Activated CD4-positive, alpha-beta T cell treated with anti-CD3 and anti-CD28 coated beads, Interleukin-2, amount 10 ng/mL, durations not matched to agents 24 days and 14 days (primary cell): ENCODE data around the gene ARL6IP6. TPM values are rescaled to one million over a fixed set of nuclear protein-coding genes. Genes with fewer than 3 reads are reported as not detected.

Source experiments
- DNase-seq: peaks from one replicate; pipeline ENCODE4 v3.0.0; 2022
- H3K27ac Mint-ChIP-seq: one replicate; pipeline ENCODE4 v1.8.0; 2022; ENCODE audit warnings: mild to moderate bottlenecking, mixed read lengths
- H3K27me3 Mint-ChIP-seq: one replicate; pipeline ENCODE4 v1.8.0; 2022; ENCODE audit warnings: mixed read lengths
- H3K36me3 Mint-ChIP-seq: one replicate; pipeline ENCODE4 v1.8.0; 2022; ENCODE audit warnings: low read depth, mild to moderate bottlenecking, mixed read lengths
- H3K4me1 Mint-ChIP-seq: one replicate; pipeline ENCODE4 v1.8.0; 2021; ENCODE audit warnings: mixed read lengths
- H3K4me3 Mint-ChIP-seq: one replicate; pipeline ENCODE4 v1.8.0; 2022; ENCODE audit warnings: mild to moderate bottlenecking, moderate library complexity, mixed read lengths
- H3K9me3 Mint-ChIP-seq: one replicate; pipeline ENCODE4 v1.8.0; 2021; ENCODE audit warnings: mixed read lengths
- intact Hi-C: fragments of 100-400 bp; cut with micrococcal nuclease; formaldehyde crosslinking; loops from one replicate; pipeline ENCODE4 v1.15.1; 2023
- total RNA-seq: library from RNA; stranded (reverse); gene quantifications from 2 replicates; pipeline ENCODE4 v1.2.3, GENCODE V29; 2022

Gene ARL6IP6
- total RNA-seq, result 31.2 and 33.9 TPM in 2 replicates

- Mint-ChIP-seq H3K27ac (peak within 1 kb of the TSS; percentile 98), H3K36me3 (peaks cover 45% of the 10 kb centered on the region), H3K4me1 (peaks cover 48% of the 10 kb centered on the region), H3K27me3 (peaks cover 2% of the 10 kb centered on the region), H3K9me3 (no peaks in the 10 kb centered on the region), H3K4me3 (peak within 1 kb of the TSS; percentile 98)
- DNase-seq, result peak; percentile 98
- intact Hi-C loops, result loop anchor here (1.0 to 10.0 kb wide), 3 partner anchors 12 to 893 kb away; partner anchors contain the start of gene ARL5A
Measured at GRCh38 chr2:152718076-152718908, at the start of gene ARL6IP6. Gene ARL6IP6 (plus strand): TSS chr2:152718620. CDS start chr2:152718625, 5 bp downstream.

- no peak for DNase-seq
- intact Hi-C loops, result loop anchor here (5.0 kb wide), 1 partner anchor 38 kb away; no protein-coding TSS in a partner anchor
- H3K36me3 Mint-ChIP-seq, result peaks cover 41% of the 10 kb centered on the region
- no peak overlapping the region for H3K27ac Mint-ChIP-seq
- H3K27me3 Mint-ChIP-seq, result no peaks in the 10 kb centered on the region
- no peak overlapping the region for H3K4me3 Mint-ChIP-seq
- no peaks in the 10 kb centered on the region for H3K9me3 Mint-ChIP-seq
- peaks cover 5% of the 10 kb centered on the region for H3K4me1 Mint-ChIP-seq
Measured at GRCh38 chr2:152674334-152674733, 44.1 kb upstream of the ARL6IP6 start.

DNA sequence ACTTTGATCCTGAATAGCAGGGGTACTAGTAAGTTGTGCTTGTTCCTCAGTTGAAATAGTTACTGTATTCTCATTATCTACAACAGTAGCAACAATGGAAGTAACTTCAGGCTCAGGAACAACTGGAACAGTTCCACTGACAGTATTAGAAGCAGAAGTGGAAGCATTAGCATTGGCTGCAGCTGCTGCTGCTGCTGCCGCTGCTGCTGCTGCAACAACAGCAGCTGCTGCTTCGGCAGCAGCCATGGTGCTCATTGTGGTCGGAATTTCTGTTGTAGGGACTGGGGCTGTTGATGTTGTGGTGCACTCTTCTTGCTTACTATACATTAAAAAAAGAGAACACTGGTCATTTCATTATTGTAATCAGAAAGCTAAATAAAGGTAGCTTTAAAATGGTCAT is 42.0 kb upstream of the ARL6IP6 start:
- intact Hi-C loops, result no loop called here
- DNase-seq, result no peak
- Mint-ChIP-seq H3K27ac (no peak overlapping the region), H3K36me3 (peaks cover 41% of the 10 kb centered on the region), H3K27me3 (no peaks in the 10 kb centered on the region), H3K4me3 (no peak overlapping the region), H3K4me1 (peaks cover 6% of the 10 kb centered on the region), H3K9me3 (no peaks in the 10 kb centered on the region)

GRCh38 chr2:152678808-152679207 is 39.6 kb upstream of the ARL6IP6 start:
- DNase-seq, result no peak
- no peaks in the 10 kb centered on the region for H3K9me3 Mint-ChIP-seq
- intact Hi-C loops, result no loop called here
- H3K27me3 Mint-ChIP-seq, result no peaks in the 10 kb centered on the region
- peaks cover 33% of the 10 kb centered on the region for H3K36me3 Mint-ChIP-seq
- no peak overlapping the region for H3K27ac Mint-ChIP-seq
- H3K4me3 Mint-ChIP-seq, result no peak overlapping the region
- peaks cover 10% of the 10 kb centered on the region for H3K4me1 Mint-ChIP-seq

DNA sequence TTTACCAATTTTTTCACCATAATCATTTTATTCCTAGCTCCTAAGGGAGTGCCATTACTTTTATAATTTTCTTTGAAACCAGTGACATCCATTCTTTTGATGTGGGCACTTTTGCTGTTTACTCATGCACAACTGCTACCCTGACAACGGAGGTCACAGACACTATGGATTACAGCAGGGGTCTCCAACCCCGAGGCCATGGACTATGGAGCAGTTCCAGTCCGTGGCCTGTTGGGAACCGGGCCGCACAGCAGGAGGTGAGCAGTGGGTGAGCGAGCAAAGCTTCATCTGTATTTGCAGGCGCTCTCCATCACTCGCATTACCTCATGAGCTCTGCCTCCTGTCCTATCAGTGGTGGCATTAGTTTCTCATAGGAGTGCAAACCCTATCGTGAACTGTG is 35.8 kb upstream of the ARL6IP6 start:
- Mint-ChIP-seq H3K27me3 (no peaks in the 10 kb centered on the region), H3K27ac (peak overlapping the region; percentile 65), H3K36me3 (peaks cover 27% of the 10 kb centered on the region), H3K4me1 (peaks cover 16% of the 10 kb centered on the region), H3K4me3 (no peak overlapping the region), H3K9me3 (no peaks in the 10 kb centered on the region)
- no peak for DNase-seq
- intact Hi-C loops, result no loop called here

GRCh38 chr2:152683400-152683799 is 35.0 kb upstream of the ARL6IP6 start:
- Mint-ChIP-seq H3K27me3 (no peaks in the 10 kb centered on the region), H3K4me3 (no peak overlapping the region), H3K4me1 (peaks cover 16% of the 10 kb centered on the region), H3K9me3 (no peaks in the 10 kb centered on the region), H3K27ac (no peak overlapping the region), H3K36me3 (peaks cover 28% of the 10 kb centered on the region)
- no peak for DNase-seq
- intact Hi-C loops, result no loop called here

- Mint-ChIP-seq H3K4me1 (peaks cover 19% of the 10 kb centered on the region), H3K27me3 (no peaks in the 10 kb centered on the region), H3K36me3 (peaks cover 24% of the 10 kb centered on the region), H3K4me3 (no peak overlapping the region), H3K27ac (no peak overlapping the region), H3K9me3 (no peaks in the 10 kb centered on the region)
- DNase-seq, result no peak
- intact Hi-C loops, result no loop called here
Measured at GRCh38 chr2:152686321-152686720, 32.1 kb upstream of the ARL6IP6 start.

GRCh38 chr2:152693033-152693432 is 25.4 kb upstream of the ARL6IP6 start:
- Mint-ChIP-seq H3K4me1 (peaks cover 23% of the 10 kb centered on the region), H3K36me3 (peaks cover 26% of the 10 kb centered on the region), H3K4me3 (no peak overlapping the region), H3K27ac (no peak overlapping the region), H3K9me3 (no peaks in the 10 kb centered on the region), H3K27me3 (no peaks in the 10 kb centered on the region)
- intact Hi-C loops, result loop anchor here (10.0 kb wide), 1 partner anchor 1208 kb away; no protein-coding TSS in a partner anchor
- no peak for DNase-seq

DNA sequence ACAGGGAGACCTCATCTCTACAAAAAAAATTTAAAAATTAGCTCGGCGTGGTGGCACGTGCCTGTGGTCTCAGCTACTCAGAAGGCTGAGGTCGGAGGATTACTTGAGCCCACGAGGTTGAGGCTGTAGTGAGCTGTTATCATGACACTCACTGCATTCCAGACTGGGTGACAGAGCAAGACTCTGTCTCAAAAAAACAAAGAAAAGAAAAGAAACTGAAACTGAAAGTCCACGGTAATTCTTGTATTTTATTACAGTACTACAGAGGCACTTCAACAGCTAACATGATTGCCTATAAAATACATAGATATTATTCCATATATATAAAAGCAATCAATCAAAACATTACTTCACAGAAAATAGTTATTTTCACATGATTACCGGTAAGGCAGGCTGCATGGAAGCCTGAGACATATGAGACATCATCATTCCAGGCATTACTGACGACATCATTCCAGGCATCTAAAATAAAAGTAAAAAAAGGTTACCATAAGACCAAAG is 24.2 kb upstream of the ARL6IP6 start:
- H3K9me3 Mint-ChIP-seq, result no peaks in the 10 kb centered on the region
- H3K4me3 Mint-ChIP-seq, result peak overlapping the region; percentile 81
- peak overlapping the region; percentile 93 for H3K27ac Mint-ChIP-seq
- no peaks in the 10 kb centered on the region for H3K27me3 Mint-ChIP-seq
- peaks cover 23% of the 10 kb centered on the region for H3K4me1 Mint-ChIP-seq
- H3K36me3 Mint-ChIP-seq, result peaks cover 23% of the 10 kb centered on the region
- peak; percentile 81 for DNase-seq
- intact Hi-C loops, result loop anchor here (1.0 to 10.0 kb wide), 2 partner anchors 518 to 1209 kb away; no protein-coding TSS in a partner anchor

- DNase-seq, result no peak
- peaks cover 28% of the 10 kb centered on the region for H3K4me1 Mint-ChIP-seq
- no peaks in the 10 kb centered on the region for H3K9me3 Mint-ChIP-seq
- no peaks in the 10 kb centered on the region for H3K27me3 Mint-ChIP-seq
- H3K4me3 Mint-ChIP-seq, result no peak overlapping the region
- peak overlapping the region; percentile 10 for H3K27ac Mint-ChIP-seq
- intact Hi-C loops, result loop anchor here (1.0 to 10.0 kb wide), 2 partner anchors 21 to 1211 kb away; no protein-coding TSS in a partner anchor
- H3K36me3 Mint-ChIP-seq, result peaks cover 27% of the 10 kb centered on the region
Measured at GRCh38 chr2:152695763-152696162, 22.7 kb upstream of the ARL6IP6 start.

DNA sequence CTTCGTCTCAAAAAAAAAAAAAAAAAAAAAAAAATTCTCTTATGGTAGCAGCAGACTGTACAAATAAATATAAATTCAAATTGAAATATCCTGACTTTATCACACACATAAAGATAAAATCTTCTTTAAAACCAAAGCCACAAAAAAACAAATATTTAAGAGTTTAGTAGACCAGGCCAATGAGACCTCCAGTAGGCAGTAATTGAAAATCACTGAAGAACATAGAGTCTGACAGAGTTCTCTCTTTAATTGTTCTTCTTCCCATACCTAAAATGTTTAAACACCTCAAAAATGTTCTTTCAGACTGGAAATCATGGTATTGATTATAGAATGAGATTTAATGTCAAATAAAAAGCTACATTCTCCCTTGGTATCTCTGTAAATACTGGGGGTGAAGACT is 21.9 kb upstream of the ARL6IP6 start:
- Mint-ChIP-seq H3K4me1 (peaks cover 28% of the 10 kb centered on the region), H3K9me3 (no peaks in the 10 kb centered on the region), H3K27ac (no peak overlapping the region), H3K36me3 (peaks cover 29% of the 10 kb centered on the region), H3K4me3 (no peak overlapping the region), H3K27me3 (no peaks in the 10 kb centered on the region)
- DNase-seq, result no peak
- intact Hi-C loops, result loop anchor here (10.0 kb wide), 1 partner anchor 1212 kb away; no protein-coding TSS in a partner anchor

DNA sequence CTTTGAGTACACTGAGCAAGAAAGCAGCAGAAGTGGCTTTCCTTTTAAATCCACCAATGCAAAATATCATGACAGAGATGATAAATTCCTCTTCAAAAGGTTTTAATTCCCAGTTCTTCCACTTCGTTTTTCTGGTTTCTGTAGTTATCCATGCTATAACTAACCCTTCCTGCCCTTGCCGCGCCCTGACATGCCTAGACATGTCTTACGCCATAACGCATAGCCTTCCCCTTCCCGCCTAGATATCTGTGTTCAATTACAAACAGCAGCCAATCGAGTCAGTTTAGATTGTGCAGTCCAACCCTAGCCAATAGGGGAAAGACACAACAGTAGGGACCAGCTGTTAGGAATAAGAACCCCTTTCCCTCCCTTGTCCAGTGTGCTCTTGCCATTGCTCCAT is 17.2 kb upstream of the ARL6IP6 start:
- intact Hi-C loops, result no loop called here
- no peaks in the 10 kb centered on the region for H3K9me3 Mint-ChIP-seq
- H3K4me3 Mint-ChIP-seq, result no peak overlapping the region
- DNase-seq, result no peak
- H3K27me3 Mint-ChIP-seq, result no peaks in the 10 kb centered on the region
- peaks cover 45% of the 10 kb centered on the region for H3K36me3 Mint-ChIP-seq
- H3K4me1 Mint-ChIP-seq, result peaks cover 25% of the 10 kb centered on the region
- H3K27ac Mint-ChIP-seq, result no peak overlapping the region

GRCh38 chr2:152706477-152707021 is 11.9 kb upstream of the ARL6IP6 start:
- intact Hi-C loops, result no loop called here
- H3K4me1 Mint-ChIP-seq, result peaks cover 16% of the 10 kb centered on the region
- H3K4me3 Mint-ChIP-seq, result no peak overlapping the region

GRCh38 chr2:152708742-152709141 is 9.7 kb upstream of the ARL6IP6 start:
- Mint-ChIP-seq H3K4me3 (no peak overlapping the region), H3K27me3 (no peaks in the 10 kb centered on the region), H3K4me1 (peaks cover 18% of the 10 kb centered on the region), H3K36me3 (peaks cover 68% of the 10 kb centered on the region), H3K27ac (no peak overlapping the region), H3K9me3 (peaks cover 4% of the 10 kb centered on the region)
- intact Hi-C loops, result no loop called here
- DNase-seq, result no peak

More at GRCh38 chr2:152706477-152707021, 11.9 kb upstream of the ARL6IP6 start:
- Mint-ChIP-seq H3K27ac (no peak overlapping the region), H3K9me3 (no peaks in the 10 kb centered on the region), H3K36me3 (peaks cover 71% of the 10 kb centered on the region), H3K27me3 (no peaks in the 10 kb centered on the region)
- DNase-seq, result no peak
